SIG-M5 treated with dmso at 0.1 percent for 504 hours (cell line): ENCODE results near the gene SMIM15.

ENCODE experiments used
- DNase-seq: peaks from one replicate; lab custom pipeline; 2025; ENCODE audit not compliant: unreplicated experiment; lab: John Stamatoyannopoulos, UW

The SMIM15 gene

DNA sequence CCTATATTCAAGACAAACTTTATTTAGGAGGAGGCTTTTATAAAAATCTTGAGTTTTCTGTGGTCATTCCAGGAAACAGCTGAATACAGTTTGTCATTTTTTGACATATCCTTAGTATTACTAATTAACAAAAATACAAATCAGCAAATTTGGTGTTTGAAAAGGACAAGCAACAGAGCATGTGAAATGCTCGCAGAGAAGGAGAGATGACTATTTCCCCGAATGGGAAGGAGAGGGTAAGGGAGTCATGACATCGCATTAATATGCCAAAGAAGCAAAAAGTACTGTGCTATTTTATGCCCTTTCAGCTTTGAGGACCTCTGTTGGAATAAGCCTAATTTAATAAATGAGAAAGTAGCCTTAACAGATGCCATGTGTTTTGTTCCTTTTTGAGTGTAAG lies 1.8 kb downstream of the SMIM15 start:
- no peak for DNase-seq

DNA sequence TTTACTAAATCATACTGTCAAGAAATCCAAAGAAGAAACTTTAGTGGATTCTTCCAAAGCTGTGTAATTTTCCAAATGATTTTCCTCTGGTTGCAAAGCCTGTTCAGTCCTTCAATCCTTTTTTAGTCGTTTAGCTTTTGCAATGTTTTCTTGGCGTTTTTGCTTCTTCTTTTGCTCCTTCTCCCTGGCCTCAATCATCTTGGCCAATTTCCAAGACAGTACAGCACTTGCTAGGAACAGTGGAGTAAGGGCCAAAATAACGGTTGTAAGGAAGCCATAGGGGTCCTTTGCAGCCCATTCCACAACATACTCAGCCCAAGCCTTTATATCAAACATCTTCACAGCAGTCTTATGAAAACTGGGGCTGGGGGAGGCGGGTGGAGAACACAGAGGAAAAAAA lies 2.4 kb downstream of the SMIM15 start:
- DNase-seq = peak; percentile 78

GRCh38 chr5:61159070-61159469 lies 3.2 kb downstream of the SMIM15 start:
- peak; percentile 6 for DNase-seq

GRCh38 chr5:61151893-61152292 lies 10.4 kb downstream of the SMIM15 start:
- DNase-seq = no peak

DNA sequence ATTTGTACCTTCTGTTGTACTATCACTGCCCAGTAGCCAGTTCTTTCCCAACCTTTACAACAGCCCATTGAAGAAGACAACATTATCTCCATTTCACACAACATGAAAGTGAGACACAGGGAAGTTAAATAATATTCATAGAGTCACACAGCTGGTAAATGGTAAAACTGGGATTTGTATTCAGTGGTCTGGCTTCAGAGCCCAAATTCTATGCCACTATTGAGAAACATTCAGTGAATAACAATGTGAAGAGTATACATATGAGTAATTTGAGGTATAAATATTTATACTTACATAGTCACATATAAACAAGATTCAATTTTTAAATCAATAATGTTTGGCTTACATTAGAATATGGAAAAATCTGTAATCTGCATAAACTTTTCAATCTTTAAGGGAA lies 13.8 kb downstream of the SMIM15 start:
- DNase-seq = no peak

GRCh38 chr5:61142811-61143210 lies 19.5 kb downstream of the SMIM15 start:
- no peak for DNase-seq

GRCh38 chr5:61142391-61142790 lies 19.9 kb downstream of the SMIM15 start:
- no peak for DNase-seq

DNA sequence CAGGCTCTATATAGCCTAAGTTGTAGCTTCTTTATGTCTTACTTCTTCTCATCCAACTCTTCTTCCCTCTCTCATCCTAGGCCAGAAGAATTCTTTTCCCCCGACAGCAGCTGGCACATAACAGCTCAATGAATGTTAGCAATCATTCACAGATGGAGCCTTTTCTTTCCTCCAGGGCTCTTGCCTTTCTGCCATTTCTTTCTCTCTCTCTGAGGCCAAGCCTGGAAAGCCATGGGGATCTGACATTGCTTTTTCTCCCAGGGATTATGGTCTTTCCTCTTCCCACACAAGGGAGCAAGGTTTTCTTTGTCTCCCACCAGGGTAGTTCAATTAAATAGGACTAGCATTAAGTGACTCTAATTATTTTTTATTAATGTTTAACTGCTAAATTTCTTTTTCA lies 20.5 kb downstream of the SMIM15 start:
- no peak for DNase-seq

- no peak for DNase-seq
Observed at GRCh38 chr5:61139931-61140330, 22.3 kb downstream of the SMIM15 start.

- DNase-seq = peak; percentile 27
Observed at GRCh38 chr5:61139094-61139873, 23.0 kb downstream of the SMIM15 start.

- DNase-seq = no peak
Observed at GRCh38 chr5:61137835-61138234, 24.4 kb downstream of the SMIM15 start.

- DNase-seq = no peak
Observed at GRCh38 chr5:61132559-61132958, 29.7 kb downstream of the SMIM15 start.

GRCh38 chr5:61130289-61130688 lies 32.0 kb downstream of the SMIM15 start:
- DNase-seq = no peak

- no peak for DNase-seq
Observed at GRCh38 chr5:61123145-61123544, 39.1 kb downstream of the SMIM15 start.

GRCh38 chr5:61120534-61120933 lies 41.7 kb downstream of the SMIM15 start:
- DNase-seq = no peak

- no peak for DNase-seq
Observed at GRCh38 chr5:61119066-61119465, 43.2 kb downstream of the SMIM15 start.

GRCh38 chr5:61115968-61116367 lies 46.3 kb downstream of the SMIM15 start:
- DNase-seq = no peak

GRCh38 chr5:61114441-61114840 lies 47.8 kb downstream of the SMIM15 start:
- no peak for DNase-seq
